OCI-LY3 (cell line): ENCODE results near the gene EPHA10.
"Not testable (repeated sequence)": the region's sequence is repeated elsewhere in the genome, so short reads cannot be mapped to it uniquely, and the experiment has no call there.

Experiments used
- CTCF ChIP-seq: fragments of 200-600, 300-600 bp; sonication (generic); IDR thresholded peaks from 2 replicates; pipeline ENCODE4 v1.5.1; 2014; ENCODE audit warnings: antibody characterized with exemption, low read length, low read depth
- EZH2phosphoT487 ChIP-seq: fragments of 200-600 bp; shearing (Covaris generic); IDR thresholded peaks from 2 replicates; pipeline ENCODE4 v1.6.1; 2018; ENCODE audit warnings: antibody characterized with exemption, mixed run types, low read depth

- not testable (repeated sequence) for TF ChIP-seq CTCF, EZH2phosphoT487
Measured at GRCh38 chr1:37684182-37684581, 80.7 kb downstream of the EPHA10 start.
